B cell (primary cell): ENCODE data around the gene TLK1. TPM values are rescaled to one million over a fixed set of nuclear protein-coding genes. Genes with fewer than 3 reads are reported as not detected.
A peak's percentile ranks its signal among the peaks of the same experiment; 100 is the strongest.

ENCODE experiments used
- ATAC-seq: fragments of 200-7000 bp; cut with Tn5 transposase; one replicate; pipeline ENCODE4 v1.10.0; 2021; ENCODE audit warnings: low read depth, mild to moderate bottlenecking, moderate number of reproducible peaks, moderate library complexity
- CTCF ChIA-PET: fragments of 350-600 bp; sonication (Branson Sonifier 250); formaldehyde crosslinking; loops from one replicate; lab custom pipeline; 2021; ENCODE audit warnings: antibody characterized with exemption, inconsistent platforms; lab: Charles Lee
- POLR2A ChIA-PET: fragments of 350-600 bp; sonication (Branson Sonifier 250); formaldehyde crosslinking; loops from one replicate; lab custom pipeline; 2021; ENCODE audit warnings: antibody characterized with exemption; lab: Charles Lee
- DNase-seq: peaks from one replicate; pipeline ENCODE4 v3.0.0; 2013
- H2AFZ ChIP-seq: 2 replicates; pipeline ENCODE4 v1.6.1; 2012; ENCODE audit warnings: mild to moderate bottlenecking, low read depth, low read length; ENCODE audit not compliant: insufficient read depth, poor library complexity, severe bottlenecking
- H3K27ac ChIP-seq, 2 donors: 1 replicate in 1 of 2; 2 replicates in 1 of 2; pipeline ENCODE4 v1.5.1; 2012 to 2013; ENCODE audit warnings: low read length in 2 of 2, mild to moderate bottlenecking in 2 of 2, moderate library complexity in 1 of 2
- H3K27me3 ChIP-seq, 4 experiments: fragments of 200-600 bp in 1 of 4; sonication (generic) in 1 of 4; replicated peaks in 1 of 4; 1 replicate in 2 of 4; 2 replicates in 2 of 4; pipeline versions ENCODE4 v1.6.1 to v1.7.0; 2013 to 2016; ENCODE audit warnings: low read length in 3 of 4, mild to moderate bottlenecking in 2 of 4, mixed read lengths in 1 of 4, moderate library complexity in 1 of 4; ENCODE audit not compliant: insufficient read depth in 4 of 4, control insufficient read depth in 3 of 4; ENCODE audit errors: control extremely low read depth in 1 of 4
- H3K36me3 ChIP-seq, 2 experiments: replicated peaks in 1 of 2; 1 replicate in 1 of 2; 2 replicates in 1 of 2; pipeline versions ENCODE4 v1.6.1 to v1.7.1; 2013; ENCODE audit warnings: low read length in 1 of 2; ENCODE audit not compliant: insufficient read depth in 2 of 2, control insufficient read depth in 1 of 2; ENCODE audit errors: control extremely low read depth in 1 of 2, extremely low read depth in 1 of 2
- H3K4me1 ChIP-seq, 2 donors: fragments of 200-600 bp in 1 of 2; sonication (generic) in 1 of 2; 1 replicate in 1 of 2; 2 replicates in 1 of 2; pipeline versions ENCODE4 v1.5.1 to v1.6.1; 2013 to 2017; ENCODE audit warnings: low read length in 2 of 2; ENCODE audit not compliant: control insufficient read depth in 2 of 2, insufficient read depth in 2 of 2
- H3K4me2 ChIP-seq: replicated peaks from 2 replicates; pipeline ENCODE3; 2012; ENCODE audit warnings: mild to moderate bottlenecking, low read depth, low read length; ENCODE audit not compliant: poor library complexity, severe bottlenecking
- H3K4me3 ChIP-seq, 5 experiments: fragments of 200-600 bp in 1 of 5; sonication (generic) in 1 of 5; 1 replicate in 3 of 5; 2 replicates in 2 of 5; pipeline versions ENCODE4 v1.5.1 to v1.7.0; 2011 to 2016; ENCODE audit warnings: low read length in 4 of 5, mild to moderate bottlenecking in 4 of 5, low read depth in 2 of 5, control low read depth in 1 of 5, moderate library complexity in 1 of 5; ENCODE audit not compliant: insufficient read depth in 1 of 5; ENCODE audit errors: control extremely low read depth in 1 of 5, extremely low read depth in 1 of 5
- H3K79me2 ChIP-seq: fragments of 200-600 bp; sonication (generic); one replicate; pipeline ENCODE4 v1.6.0; 2016; ENCODE audit warnings: low read length; ENCODE audit not compliant: control insufficient read depth, insufficient read depth
- H3K9ac ChIP-seq: fragments of 200-600 bp; sonication (generic); 2 replicates; pipeline ENCODE4 v1.6.1; 2017; ENCODE audit warnings: mild to moderate bottlenecking, low read length, moderate library complexity
- H3K9me3 ChIP-seq, 3 donors: one replicate each; pipeline versions ENCODE4 v1.6.1 to v1.7.1; 2013; ENCODE audit warnings: low read length in 2 of 3; ENCODE audit not compliant: control insufficient read depth in 2 of 3, insufficient read depth in 1 of 3; ENCODE audit errors: control extremely low read depth in 1 of 3
- H4K20me1 ChIP-seq: 2 replicates; pipeline ENCODE4 v1.6.0; 2012; ENCODE audit warnings: mild to moderate bottlenecking, low read length; ENCODE audit not compliant: insufficient read depth, control insufficient read depth, poor library complexity, severe bottlenecking
- H3K27ac Mint-ChIP-seq: one replicate; pipeline ENCODE4 v1.8.0; 2021; ENCODE audit warnings: mixed read lengths
- H3K27me3 Mint-ChIP-seq: one replicate; pipeline ENCODE4 v1.8.0; 2021; ENCODE audit warnings: mixed read lengths
- H3K4me1 Mint-ChIP-seq: one replicate; pipeline ENCODE4 v1.8.0; 2021; ENCODE audit warnings: mixed read lengths
- H3K4me3 Mint-ChIP-seq: one replicate; pipeline ENCODE4 v1.8.0; 2021; ENCODE audit warnings: mixed read lengths
- H3K9me3 Mint-ChIP-seq: one replicate; pipeline ENCODE4 v1.8.0; 2022; ENCODE audit warnings: mixed read lengths; ENCODE audit not compliant: insufficient read depth
- CTCF ChIP-seq: fragments of 200-600 bp; IDR thresholded peaks from one replicate; pipeline ENCODE4 v1.8.0; 2022; ENCODE audit warnings: antibody characterized with exemption, mild to moderate bottlenecking
- EZH2 ChIP-seq: IDR thresholded peaks from 2 replicates; pipeline ENCODE4 v1.6.1; 2012; ENCODE audit warnings: borderline replicate concordance, low read depth, mild to moderate bottlenecking, moderate library complexity, low read length; ENCODE audit not compliant: insufficient read depth, poor library complexity, severe bottlenecking
- WGBS: methylation state at CpG from one replicate; pipeline ENCODE4 v1.1.5; 2013; ENCODE audit warnings: missing lambda C conversion rate; ENCODE audit not compliant: insufficient coverage; 5-methylcytosine and 5-hydroxymethylcytosine counted together
- intact Hi-C: fragments of 100-400 bp; cut with micrococcal nuclease; formaldehyde crosslinking; loops from one replicate; pipeline ENCODE4 v1.10.0; 2022
- polyA plus RNA-seq: library from polyadenylated mRNA; depleted of rRNA; stranded (reverse); fragments of >200 nt; gene quantifications from 2 replicates; pipeline ENCODE4 v1.2.3, GENCODE V29; 2012
- total RNA-seq, 2 donors: library from RNA; stranded (reverse); fragments of 120-200 nt in 1 of 2; gene quantifications; 1 replicate in 1 of 2; 2 replicates in 1 of 2; pipeline versions ENCODE4 v1.2.3 to v1.2.4, GENCODE V29; 2013 to 2022

The TLK1 gene
- total and polyA plus RNA-seq, 2 donors (not counting 1 experiment from before 2014, with no cell fraction given) = 13.8 to 186 TPM

- CTCF ChIA-PET = no interaction called here
- Mint-ChIP-seq H3K4me1 (peaks cover 13% of the 10 kb centered on the region), H3K9me3 (no peaks in the 10 kb centered on the region), H3K27ac (peak overlapping the region; percentile 64), H3K27me3 (no peaks in the 10 kb centered on the region), H3K4me3 (no peak overlapping the region)
- Histone ChIP-seq H2AFZ (no peak overlapping the region), H3K4me2 (no peak overlapping the region), H3K27me3 (no peaks in the 10 kb centered on the region), H4K20me1 (no peaks in the 10 kb centered on the region), H3K9me3 (no peaks in the 10 kb centered on the region), H3K9ac (no peak overlapping the region), H3K79me2 (no peaks in the 10 kb centered on the region), H3K36me3 (peaks cover 16 to 80% of the 10 kb centered on the region in 2 experiments), H3K4me3 (no peak overlapping the region), H3K4me1 (peaks cover 0 to 7% of the 10 kb centered on the region in 2 donors), H3K27ac (peak overlapping the region in 1 of 2 donors; percentile 70)
- DNase-seq (no peak), ATAC-seq (no peak)
- TF ChIP-seq CTCF = no peak
- no peak for TF ChIP-seq EZH2
- POLR2A ChIA-PET = no interaction called here
- no CpG with 5 or more reads among the region's 1 CpG for WGBS
- intact Hi-C loops = no loop called here
These were observed 118.3 kb downstream of the TLK1 start for GRCh38 chr2:171042253-171042969.

DNA sequence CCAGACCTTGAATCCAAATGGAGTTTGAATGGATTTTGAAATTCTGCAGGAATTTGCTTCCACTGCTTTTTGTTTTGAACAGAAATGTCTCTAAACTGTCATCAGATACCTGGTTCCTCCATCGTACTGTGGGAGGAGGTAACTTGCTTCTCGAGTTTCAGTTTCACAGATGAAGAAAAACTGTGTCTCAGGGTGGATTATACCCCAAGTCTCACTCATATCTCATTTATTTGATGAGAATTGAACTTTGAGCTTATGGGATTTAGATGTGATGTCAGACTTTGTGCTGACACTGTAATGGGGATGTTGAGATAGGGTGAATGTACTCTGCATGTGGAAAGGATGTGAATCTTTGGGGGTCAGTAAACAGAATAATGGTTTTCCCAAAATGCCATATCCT is 124.2 kb downstream of the TLK1 start:
- DNase-seq = no peak
- intact Hi-C loops = no loop called here
- H3K36me3 ChIP-seq = peaks cover 18 to 44% of the 10 kb centered on the region in 2 experiments
- H3K4me1 Mint-ChIP-seq = no peaks in the 10 kb centered on the region
- no CpG with 5 or more reads among the region's 2 CpGs for WGBS
- no peak overlapping the region for H3K27ac ChIP-seq
- no peak overlapping the region for H3K27ac Mint-ChIP-seq
- CTCF ChIA-PET = no interaction called here
- POLR2A ChIA-PET = no interaction called here
- H3K9ac ChIP-seq = no peak overlapping the region
- no peaks in the 10 kb centered on the region for H3K79me2 ChIP-seq
- H2AFZ ChIP-seq = no peak overlapping the region
- no peaks in the 10 kb centered on the region for H3K27me3 ChIP-seq
- H3K4me1 ChIP-seq = no peaks in the 10 kb centered on the region
- peaks cover 0 to 1% (median 0%) of the 10 kb centered on the region in 3 donors for H3K9me3 ChIP-seq
- TF ChIP-seq EZH2 (no peak), CTCF (no peak)
- peaks cover 2% of the 10 kb centered on the region for H3K9me3 Mint-ChIP-seq
- no peaks in the 10 kb centered on the region for H4K20me1 ChIP-seq
- H3K4me3 Mint-ChIP-seq = no peak overlapping the region
- ATAC-seq = no peak
- no peak overlapping the region for H3K4me3 ChIP-seq
- H3K4me2 ChIP-seq = no peak overlapping the region
- H3K27me3 Mint-ChIP-seq = no peaks in the 10 kb centered on the region
